PC-9 (cell line): ENCODE measurements around the gene ZNF497. TPM values are rescaled to one million over a fixed set of nuclear protein-coding genes. Genes with fewer than 3 reads are reported as not detected.
"Not testable (repeated sequence)": the region's sequence is repeated elsewhere in the genome, so short reads cannot be mapped to it uniquely, and the experiment has no call there.

Experiments used
- BruUV-seq: library from RNA; stranded (reverse); fragments of 400-500 nt; replicated peaks from 2 replicates; lab custom pipeline; 2021; lab: Mats Ljungman, UMichigan
- CTCF ChIA-PET: fragments of 300-600 bp; sonication (Branson Sonifier 250); formaldehyde crosslinking; loops from one replicate; lab custom pipeline; 2022; ENCODE audit warnings: antibody characterized with exemption; lab: Charles Lee
- POLR2A ChIA-PET: fragments of 300-600 bp; sonication (Branson Sonifier 250); formaldehyde crosslinking; loops from one replicate; lab custom pipeline; 2022; ENCODE audit warnings: antibody characterized with exemption; ENCODE audit not compliant: unreplicated experiment; lab: Charles Lee
- DNase-seq, 2 experiments: peaks; one replicate each; pipeline versions ENCODE4 v3.0.0 to v3.0.0-alpha.2; 2015 to 2022; ENCODE audit warnings: mixed read lengths in 1 of 2
- H2AFZ ChIP-seq: fragments of 200-600 bp; sonication (generic); 2 replicates; pipeline ENCODE4 v1.8.1; 2017; ENCODE audit warnings: antibody characterized with exemption
- H3F3A ChIP-seq: fragments of 200-600 bp; sonication (generic); 2 replicates; pipeline ENCODE4 v1.8.1; 2017; ENCODE audit warnings: antibody characterized with exemption, mild to moderate bottlenecking, low read depth; ENCODE audit not compliant: insufficient read depth
- H3K27ac ChIP-seq: fragments of 200-600 bp; sonication (generic); 2 replicates; pipeline ENCODE4 v1.6.1; 2016; ENCODE audit warnings: mixed run types
- H3K27me3 ChIP-seq: fragments of 200-600 bp; sonication (generic); 2 replicates; pipeline ENCODE4 v1.6.1; 2016; ENCODE audit warnings: low read depth, mixed run types; ENCODE audit not compliant: insufficient read depth
- H3K36me3 ChIP-seq: fragments of 200-600 bp; sonication (generic); 2 replicates; pipeline ENCODE4 v1.6.1; 2016; ENCODE audit warnings: low read depth, mixed run types
- H3K4me1 ChIP-seq: fragments of 200-600 bp; sonication (generic); replicated peaks from 2 replicates; pipeline ENCODE4 v1.6.1; 2016; ENCODE audit warnings: mixed run types; ENCODE audit not compliant: insufficient read depth
- H3K4me2 ChIP-seq: fragments of 200-600 bp; sonication (generic); 2 replicates; pipeline ENCODE4 v1.6.1; 2017; ENCODE audit warnings: mixed run types
- H3K4me3 ChIP-seq: fragments of 200-600 bp; sonication (generic); 2 replicates; pipeline ENCODE4 v1.6.1; 2016; ENCODE audit warnings: mixed run types
- H3K79me2 ChIP-seq: fragments of 200-600 bp; sonication (generic); 2 replicates; pipeline ENCODE4 v1.6.1; 2017; ENCODE audit warnings: low read depth, mixed run types
- H3K9me2 ChIP-seq: fragments of 200-600 bp; sonication (generic); 2 replicates; pipeline ENCODE4 v1.8.1; 2017; ENCODE audit warnings: mild to moderate bottlenecking; ENCODE audit not compliant: insufficient read depth
- H3K9me3 ChIP-seq: fragments of 200-600 bp; sonication (generic); 2 replicates; pipeline ENCODE4 v1.8.1; 2016; ENCODE audit warnings: low read depth; ENCODE audit not compliant: insufficient read depth
- H4K20me1 ChIP-seq: fragments of 200-600 bp; sonication (generic); 2 replicates; pipeline ENCODE4 v1.8.1; 2017; ENCODE audit not compliant: insufficient read depth
- CTCF ChIP-seq: fragments of 200-600 bp; sonication (generic); conservative IDR thresholded peaks from 2 replicates; pipeline ENCODE4 v1.6.1; 2017; ENCODE audit warnings: mixed run types, antibody characterized with exemption, mild to moderate bottlenecking, moderate library complexity
- EZH2 ChIP-seq: fragments of 200-600 bp; sonication (generic); IDR thresholded peaks from 2 replicates; pipeline ENCODE4 v1.8.0; 2017; ENCODE audit warnings: antibody characterized with exemption, low read depth
- intact Hi-C: fragments of 100-400 bp; cut with micrococcal nuclease; formaldehyde crosslinking; loops from one replicate; pipeline ENCODE4 v1.10.0; 2022; ENCODE audit not compliant: unreplicated experiment
- total RNA-seq: library from RNA; stranded (reverse); gene quantifications from 2 replicates; pipeline ENCODE4 v1.2.3, GENCODE V29; 2021

The ZNF497 gene
- total RNA-seq, 1 experiment from 2014 or later, result 7.2 TPM

DNA sequence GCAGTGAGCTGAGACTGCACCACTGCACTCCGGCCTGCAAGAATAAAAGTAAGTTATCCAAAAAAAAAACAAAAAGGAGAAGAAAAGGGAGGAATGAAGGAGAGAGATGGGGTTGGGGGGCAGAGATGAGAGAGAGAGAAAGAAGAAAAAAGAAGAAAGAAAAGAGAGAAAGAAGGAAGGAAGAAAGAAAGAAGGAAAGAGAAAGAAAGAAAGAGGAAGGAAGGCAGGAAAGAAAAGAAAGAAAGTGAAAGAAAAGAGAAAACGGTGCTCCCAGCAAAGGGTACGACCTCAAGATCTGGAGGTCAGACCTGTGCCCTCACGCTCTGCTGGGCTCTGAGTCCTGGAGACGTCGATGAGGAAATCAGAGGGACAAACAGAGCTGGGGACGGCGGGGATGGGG, 13.0 kb downstream of the ZNF497 start:
- H3K27me3 ChIP-seq, result no peaks in the 10 kb centered on the region
- no peaks in the 10 kb centered on the region for H3F3A ChIP-seq
- H3K4me3 ChIP-seq, result no peak overlapping the region
- H3K4me2 ChIP-seq, result no peak overlapping the region
- H3K9me3 ChIP-seq, result no peaks in the 10 kb centered on the region
- no peaks in the 10 kb centered on the region for H3K4me1 ChIP-seq
- no TSS peak for BruUV-seq
- ChIA-PET CTCF (no interaction called here), POLR2A (no interaction called here)
- TF ChIP-seq EZH2, result no peak
- TF ChIP-seq CTCF, result no peak
- intact Hi-C loops, result no loop called here
- no peaks in the 10 kb centered on the region for H3K79me2 ChIP-seq
- no peaks in the 10 kb centered on the region for H3K9me2 ChIP-seq
- no peaks in the 10 kb centered on the region for H3K36me3 ChIP-seq
- H4K20me1 ChIP-seq, result no peaks in the 10 kb centered on the region
- no peak overlapping the region for H2AFZ ChIP-seq
- H3K27ac ChIP-seq, result no peak overlapping the region
- no peak for DNase-seq

GRCh38 chr19:58348080-58348479, 14.5 kb downstream of the ZNF497 start:
- H2AFZ ChIP-seq, CTCF ChIA-PET: not testable (repeated sequence)

DNA sequence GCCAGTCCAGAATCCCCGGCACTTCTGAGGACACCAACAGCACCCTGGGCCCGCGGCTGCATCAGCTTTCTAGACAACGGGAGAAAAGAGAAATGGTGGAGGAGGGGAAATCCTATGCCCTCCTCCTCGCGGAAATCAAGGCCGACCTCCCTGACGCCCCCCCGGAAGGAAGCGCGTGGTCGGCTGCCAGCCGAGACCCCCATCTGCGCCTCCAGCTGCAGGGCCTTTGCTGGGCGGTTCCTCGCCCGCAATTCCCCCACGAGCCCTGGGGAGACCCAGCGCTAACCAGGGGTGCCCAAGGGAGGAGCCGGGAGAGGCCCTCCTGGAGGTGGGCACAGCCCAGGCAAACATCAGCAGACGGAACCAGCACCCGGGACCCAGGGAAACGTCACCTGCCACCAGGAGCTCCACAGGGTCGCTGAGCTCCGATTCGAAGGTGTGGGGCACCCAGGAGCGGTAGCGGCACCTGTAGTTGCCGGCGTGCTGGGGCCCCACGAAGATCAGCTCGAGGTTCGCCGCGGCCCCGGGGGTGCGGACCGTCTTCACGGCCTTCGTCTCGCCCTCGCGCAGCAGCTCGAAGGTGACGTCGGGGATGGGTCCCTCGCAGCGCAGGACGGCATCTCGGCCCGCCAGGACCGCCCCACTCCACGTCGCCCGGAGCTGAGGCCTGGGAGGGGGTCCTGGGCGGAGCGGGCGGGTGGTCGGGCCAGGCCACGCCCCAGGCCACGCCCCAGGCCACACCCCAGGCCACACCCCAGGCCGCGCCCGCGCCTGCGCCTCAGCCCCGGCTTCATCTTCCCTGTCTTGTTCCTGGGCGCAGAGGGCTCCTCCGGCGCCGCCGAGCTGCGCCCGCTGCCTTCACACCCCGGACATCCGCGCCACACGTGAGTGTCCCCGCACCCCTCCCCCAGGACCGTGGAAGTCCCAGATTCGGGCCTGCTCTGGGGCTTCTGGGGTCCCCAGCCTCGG, 15.3 kb downstream of the ZNF497 start:
- H3K27ac ChIP-seq, result no peak overlapping the region
- no peak overlapping the region for H3K4me3 ChIP-seq
- H3K27me3 ChIP-seq, result no peaks in the 10 kb centered on the region
- ChIA-PET POLR2A (interaction anchor here (0.6 kb wide), 1 partner anchor 8 kb away, joined by 3 read pairs; no protein-coding TSS in a partner anchor), CTCF (no interaction called here)
- H2AFZ ChIP-seq, result no peak overlapping the region
- H3K79me2 ChIP-seq, result no peaks in the 10 kb centered on the region
- H3K9me2 ChIP-seq, result no peaks in the 10 kb centered on the region
- no peak for DNase-seq
- no peaks in the 10 kb centered on the region for H3F3A ChIP-seq
- BruUV-seq, result no TSS peak
- H3K9me3 ChIP-seq, result no peaks in the 10 kb centered on the region
- H4K20me1 ChIP-seq, result no peaks in the 10 kb centered on the region
- intact Hi-C loops, result no loop called here
- H3K36me3 ChIP-seq, result no peaks in the 10 kb centered on the region
- TF ChIP-seq EZH2, result no peak
- TF ChIP-seq CTCF, result no peak
- no peak overlapping the region for H3K4me2 ChIP-seq
- H3K4me1 ChIP-seq, result no peaks in the 10 kb centered on the region

More at GRCh38 chr19:58348080-58348479, 14.5 kb downstream of the ZNF497 start:
- DNase-seq, H3K36me3 ChIP-seq, BruUV-seq, intact Hi-C loops, H3K9me3 ChIP-seq, H3K4me2 ChIP-seq, H3K27me3 ChIP-seq, H3K4me3 ChIP-seq, H4K20me1 ChIP-seq, H3K9me2 ChIP-seq, H3K27ac ChIP-seq, H3F3A ChIP-seq, H3K79me2 ChIP-seq, H3K4me1 ChIP-seq: not testable (repeated sequence)
- POLR2A ChIA-PET, result interaction anchor here (0.7 kb wide), 1 partner anchor 54 kb away, joined by 12 read pairs; no protein-coding TSS in a partner anchor
